Neural crest cell (in vitro differentiated cells): Measurements from ENCODE around the gene MYH6. TPM values are rescaled to one million over a fixed set of nuclear protein-coding genes. Genes with fewer than 3 reads are reported as not detected.

Experiments
- DNase-seq: peaks from one replicate; pipeline ENCODE4 v3.0.0; 2021; ENCODE audit warnings: low read depth, mixed read lengths, low spot score
- H3K27ac Mint-ChIP-seq: one replicate; pipeline ENCODE4 v1.8.0; 2021; ENCODE audit warnings: mild to moderate bottlenecking, mixed read lengths; ENCODE audit not compliant: unreplicated experiment
- H3K27me3 Mint-ChIP-seq: 2 replicates; pipeline ENCODE4 v1.8.0; 2021; ENCODE audit warnings: low read depth, mild to moderate bottlenecking, mixed read lengths
- H3K36me3 Mint-ChIP-seq: 2 replicates; pipeline ENCODE4 v1.8.0; 2021; ENCODE audit warnings: low read depth, mild to moderate bottlenecking, mixed read lengths
- H3K4me1 Mint-ChIP-seq: 2 replicates; pipeline ENCODE4 v1.8.0; 2021; ENCODE audit warnings: mixed read lengths
- H3K4me3 Mint-ChIP-seq: one replicate; pipeline ENCODE4 v1.8.0; 2021; ENCODE audit warnings: mild to moderate bottlenecking, mixed read lengths
- H3K9me3 Mint-ChIP-seq: 2 replicates; pipeline ENCODE4 v1.8.0; 2021; ENCODE audit warnings: mixed read lengths
- total RNA-seq: library from RNA; stranded (reverse); gene quantifications from 2 replicates; pipeline ENCODE4 v1.2.1, GENCODE V29; 2021
- TF ChIP-seq, protein P1 (sequence below): fragments of 200-600 bp; sonication (generic); conservative IDR thresholded peaks from 2 replicates; pipeline ENCODE4 v1.5.0; 2021; ENCODE audit warnings: antibody characterized with exemption, mild to moderate bottlenecking

MYH6 gene
- total RNA-seq, 1 donor from 2014 or later, result not detected

DNA sequence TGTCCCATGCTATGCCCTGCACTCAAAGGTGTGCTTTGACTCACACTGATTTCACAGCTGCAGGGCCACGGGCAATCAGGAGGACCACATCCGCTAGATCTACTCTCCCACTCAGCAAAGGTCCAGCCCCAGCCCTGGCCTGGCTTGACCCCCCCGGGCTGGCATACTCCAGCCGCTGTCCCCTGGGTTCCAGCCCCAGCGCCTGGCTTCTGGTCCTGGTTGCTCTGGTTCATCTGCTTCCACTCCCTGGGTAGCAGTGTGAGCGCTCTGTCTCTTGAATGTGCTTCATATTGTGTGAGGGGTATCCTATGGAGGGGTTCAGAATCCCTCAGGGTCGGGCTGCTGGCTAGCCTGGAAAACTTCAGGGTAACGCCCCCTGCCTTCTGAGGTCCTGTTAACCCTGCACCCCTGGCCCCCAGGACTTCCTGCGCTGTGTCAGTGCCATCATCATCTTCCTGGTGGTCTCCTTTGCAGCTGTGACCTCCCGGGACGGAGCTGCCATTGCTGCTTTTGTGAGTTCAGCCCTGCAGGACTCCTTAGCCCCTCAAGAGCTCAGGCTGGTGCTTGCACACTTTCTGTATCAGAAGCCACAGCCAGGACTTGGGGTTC lies 29.4 kb downstream of the MYH6 start:
- H3K27ac Mint-ChIP-seq, result peak overlapping the region; percentile 72
- no peaks in the 10 kb centered on the region for H3K9me3 Mint-ChIP-seq
- H3K4me1 Mint-ChIP-seq, result peaks cover 17% of the 10 kb centered on the region
- H3K36me3 Mint-ChIP-seq, result no peaks in the 10 kb centered on the region
- DNase-seq, result no peak
- no peaks in the 10 kb centered on the region for H3K27me3 Mint-ChIP-seq
- TF ChIP-seq, protein P1, sequence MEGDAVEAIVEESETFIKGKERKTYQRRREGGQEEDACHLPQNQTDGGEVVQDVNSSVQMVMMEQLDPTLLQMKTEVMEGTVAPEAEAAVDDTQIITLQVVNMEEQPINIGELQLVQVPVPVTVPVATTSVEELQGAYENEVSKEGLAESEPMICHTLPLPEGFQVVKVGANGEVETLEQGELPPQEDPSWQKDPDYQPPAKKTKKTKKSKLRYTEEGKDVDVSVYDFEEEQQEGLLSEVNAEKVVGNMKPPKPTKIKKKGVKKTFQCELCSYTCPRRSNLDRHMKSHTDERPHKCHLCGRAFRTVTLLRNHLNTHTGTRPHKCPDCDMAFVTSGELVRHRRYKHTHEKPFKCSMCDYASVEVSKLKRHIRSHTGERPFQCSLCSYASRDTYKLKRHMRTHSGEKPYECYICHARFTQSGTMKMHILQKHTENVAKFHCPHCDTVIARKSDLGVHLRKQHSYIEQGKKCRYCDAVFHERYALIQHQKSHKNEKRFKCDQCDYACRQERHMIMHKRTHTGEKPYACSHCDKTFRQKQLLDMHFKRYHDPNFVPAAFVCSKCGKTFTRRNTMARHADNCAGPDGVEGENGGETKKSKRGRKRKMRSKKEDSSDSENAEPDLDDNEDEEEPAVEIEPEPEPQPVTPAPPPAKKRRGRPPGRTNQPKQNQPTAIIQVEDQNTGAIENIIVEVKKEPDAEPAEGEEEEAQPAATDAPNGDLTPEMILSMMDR, result no peak
- no peak overlapping the region for H3K4me3 Mint-ChIP-seq

DNA sequence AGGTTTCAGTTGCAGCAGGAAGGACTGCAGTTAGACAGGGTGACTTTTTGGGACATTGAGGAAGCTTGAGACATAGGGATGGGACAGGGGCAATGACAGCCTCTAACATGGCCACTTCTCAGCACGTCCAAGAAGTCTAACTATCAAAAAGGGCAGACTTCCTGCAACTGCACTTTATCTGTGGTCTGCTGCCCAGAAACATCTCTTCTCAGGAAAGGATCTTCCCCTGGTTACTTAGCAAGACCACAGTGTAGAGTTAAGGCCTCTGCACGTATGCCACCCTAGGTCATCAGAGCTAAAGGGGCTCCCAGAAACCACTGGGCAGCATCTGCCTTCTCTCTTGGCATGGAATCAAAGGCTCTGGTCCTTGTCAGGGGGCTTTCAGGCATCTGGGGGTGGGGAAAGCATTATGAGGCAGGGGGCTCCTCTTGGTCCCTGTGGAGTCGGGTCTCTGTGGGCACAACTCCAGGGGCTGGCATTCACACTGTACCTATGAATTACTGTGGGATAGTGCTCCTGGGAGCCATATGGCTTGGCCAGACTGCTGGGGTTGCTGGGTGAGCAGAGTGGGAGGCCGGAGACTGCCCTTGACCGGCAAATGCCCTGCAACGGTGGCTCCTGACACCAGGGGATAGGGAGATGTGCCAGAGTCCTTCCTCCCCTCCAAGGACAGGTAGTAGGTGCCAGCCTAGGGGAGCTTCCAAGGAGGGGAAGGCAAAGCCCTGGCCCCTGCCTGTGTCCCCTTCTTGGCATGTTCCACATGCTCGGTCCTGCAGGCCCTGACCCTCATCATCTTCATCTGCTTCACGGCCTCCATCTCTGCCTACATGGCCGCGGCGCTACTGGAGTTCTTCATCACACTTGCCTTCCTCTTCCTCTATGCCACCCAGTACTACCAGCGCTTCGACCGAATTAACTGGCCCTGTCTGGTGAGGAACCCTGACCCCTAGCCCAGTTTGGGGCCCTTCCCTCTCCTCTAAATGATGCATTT lies 30.2 kb downstream of the MYH6 start:
- TF ChIP-seq, protein P1, result no peak
- Mint-ChIP-seq H3K36me3 (no peaks in the 10 kb centered on the region), H3K27ac (peak overlapping the region; percentile 72), H3K4me1 (peaks cover 17% of the 10 kb centered on the region), H3K27me3 (no peaks in the 10 kb centered on the region), H3K4me3 (no peak overlapping the region), H3K9me3 (no peaks in the 10 kb centered on the region)
- DNase-seq, result no peak

DNA sequence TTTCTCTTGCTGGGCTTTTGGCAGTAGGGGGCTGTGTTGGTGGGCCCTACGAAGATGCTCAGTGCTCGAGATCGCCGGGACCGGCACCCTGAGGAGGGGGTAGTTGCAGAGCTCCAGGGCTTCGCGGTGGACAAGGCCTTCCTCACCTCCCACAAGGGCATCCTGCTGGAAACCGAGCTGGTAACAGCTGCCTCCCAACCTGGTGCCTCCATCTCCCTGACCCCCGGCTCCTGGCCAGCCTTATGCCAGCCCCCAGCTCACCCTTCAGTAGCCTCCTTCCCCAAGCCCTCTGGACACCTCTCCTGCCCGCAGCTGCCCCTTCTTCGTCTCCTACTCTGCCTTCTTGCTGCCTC lies 30.9 kb downstream of the MYH6 start:
- Mint-ChIP-seq H3K4me1 (peaks cover 17% of the 10 kb centered on the region), H3K36me3 (no peaks in the 10 kb centered on the region), H3K27ac (peak overlapping the region; percentile 19), H3K27me3 (no peaks in the 10 kb centered on the region), H3K9me3 (no peaks in the 10 kb centered on the region), H3K4me3 (no peak overlapping the region)
- DNase-seq, result no peak
- TF ChIP-seq, protein P1, result no peak

DNA sequence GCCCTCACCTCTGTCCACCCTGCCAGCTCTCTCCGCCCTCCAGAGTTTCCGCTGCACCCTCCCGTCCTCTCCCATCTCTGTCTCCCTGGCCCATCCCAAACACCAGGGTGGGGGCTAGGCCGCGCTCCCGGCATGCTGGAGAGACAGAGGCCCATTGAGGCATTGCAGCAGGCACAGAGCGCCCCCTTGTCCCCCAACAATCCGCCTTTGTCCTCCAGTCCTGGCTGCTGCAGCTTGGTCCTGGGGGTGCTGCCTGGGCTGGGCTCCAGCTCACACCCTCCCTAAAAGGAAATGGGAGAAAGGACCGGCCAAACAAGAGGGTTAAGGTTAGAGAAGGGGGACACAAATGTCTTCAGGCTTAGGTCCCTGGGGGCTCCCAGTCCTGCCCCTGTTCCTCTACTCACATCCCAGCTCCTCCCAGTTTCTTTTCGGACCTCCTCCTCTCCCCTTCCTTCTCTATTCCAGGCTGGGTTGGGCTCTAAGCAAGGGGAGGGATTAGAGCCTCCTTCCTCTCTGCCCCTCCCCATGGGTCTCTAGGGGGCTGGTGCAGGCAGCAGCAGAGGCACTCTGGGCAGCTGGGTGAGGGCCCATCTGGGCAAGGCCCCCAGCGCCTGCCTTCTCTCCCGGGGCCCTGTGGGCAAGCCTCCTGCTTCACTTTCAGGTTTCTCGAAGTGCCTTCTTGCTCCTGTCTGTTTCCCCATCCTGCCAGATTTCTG lies 31.4 kb downstream of the MYH6 start, which contains the start of gene CMTM5:
Gene CMTM5 (plus strand): TSS at position 565 of the 716 bp plus-strand sequence. CDS start 206 bp downstream, outside the sequence.
- TF ChIP-seq, protein P1, result no peak
- peak within 1 kb of the TSS; percentile 19 for H3K4me3 Mint-ChIP-seq
- peaks cover 17% of the 10 kb centered on the region for H3K4me1 Mint-ChIP-seq
- DNase-seq, result peak; percentile 26
- H3K27me3 Mint-ChIP-seq, result no peaks in the 10 kb centered on the region
- H3K36me3 Mint-ChIP-seq, result no peaks in the 10 kb centered on the region
- H3K27ac Mint-ChIP-seq, result peak within 1 kb of the TSS; percentile 19
- H3K9me3 Mint-ChIP-seq, result no peaks in the 10 kb centered on the region

DNA sequence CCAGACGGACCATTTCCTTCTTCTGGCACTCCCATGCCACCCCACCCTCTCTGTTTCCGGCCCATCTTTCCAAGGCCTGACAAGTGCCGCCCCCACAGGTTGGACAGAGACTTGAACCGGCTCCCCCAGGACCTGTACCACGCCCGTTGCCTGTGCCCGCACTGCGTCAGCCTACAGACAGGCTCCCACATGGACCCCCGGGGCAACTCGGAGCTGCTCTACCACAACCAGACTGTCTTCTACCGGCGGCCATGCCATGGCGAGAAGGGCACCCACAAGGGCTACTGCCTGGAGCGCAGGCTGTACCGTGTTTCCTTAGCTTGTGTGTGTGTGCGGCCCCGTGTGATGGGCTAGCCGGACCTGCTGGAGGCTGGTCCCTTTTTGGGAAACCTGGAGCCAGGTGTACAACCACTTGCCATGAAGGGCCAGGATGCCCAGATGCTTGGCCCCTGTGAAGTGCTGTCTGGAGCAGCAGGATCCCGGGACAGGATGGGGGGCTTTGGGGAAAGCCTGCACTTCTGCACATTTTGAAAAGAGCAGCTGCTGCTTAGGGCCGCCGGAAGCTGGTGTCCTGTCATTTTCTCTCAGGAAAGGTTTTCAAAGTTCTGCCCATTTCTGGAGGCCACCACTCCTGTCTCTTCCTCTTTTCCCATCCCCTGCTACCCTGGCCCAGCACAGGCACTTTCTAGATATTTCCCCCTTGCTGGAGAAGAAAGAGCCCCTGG lies 32.4 kb downstream of the MYH6 start:
- TF ChIP-seq, protein P1, result no peak
- H3K27me3 Mint-ChIP-seq, result no peaks in the 10 kb centered on the region
- H3K27ac Mint-ChIP-seq, result no peak overlapping the region
- peaks cover 17% of the 10 kb centered on the region for H3K4me1 Mint-ChIP-seq
- no peak overlapping the region for H3K4me3 Mint-ChIP-seq
- DNase-seq, result no peak
- H3K9me3 Mint-ChIP-seq, result no peaks in the 10 kb centered on the region
- no peaks in the 10 kb centered on the region for H3K36me3 Mint-ChIP-seq
